H9 (cell line): ENCODE measurements around the gene NECAB3. TPM values are rescaled to one million over a fixed set of nuclear protein-coding genes. Genes with fewer than 3 reads are reported as not detected.

Experiments used
- DNase-seq: peaks from one replicate; pipeline ENCODE4 v3.0.0-alpha.2; 2017
- H2AFZ ChIP-seq: one replicate; pipeline ENCODE4 v1.6.1; 2013; ENCODE audit warnings: mild to moderate bottlenecking, low read length, control low read depth, moderate library complexity
- H2AK5ac ChIP-seq: 2 replicates; pipeline ENCODE4 v1.6.1; 2013; ENCODE audit warnings: low read length, control low read depth, mixed read lengths; ENCODE audit not compliant: insufficient read length
- H2BK120ac ChIP-seq: one replicate; pipeline ENCODE4 v1.6.1; 2013; ENCODE audit warnings: low read depth, mild to moderate bottlenecking, low read length, control low read depth, inconsistent platforms; ENCODE audit not compliant: poor library complexity, severe bottlenecking
- H2BK12ac ChIP-seq: 2 replicates; pipeline ENCODE4 v1.6.1; 2013; ENCODE audit warnings: low read length, control low read depth, mixed read lengths, low read depth; ENCODE audit not compliant: insufficient read length
- H2BK15ac ChIP-seq: 2 replicates; pipeline ENCODE4 v1.6.1; 2013; ENCODE audit warnings: low read depth, low read length, control low read depth
- H2BK20ac ChIP-seq: one replicate; pipeline ENCODE4 v1.6.1; 2013; ENCODE audit warnings: low read depth, mild to moderate bottlenecking, low read length, control low read depth, inconsistent platforms; ENCODE audit not compliant: poor library complexity, severe bottlenecking
- H2BK5ac ChIP-seq: 2 replicates; pipeline ENCODE4 v1.6.1; 2013; ENCODE audit warnings: low read length, control low read depth, mixed read lengths; ENCODE audit not compliant: insufficient read length
- H3K14ac ChIP-seq: 2 replicates; pipeline ENCODE4 v1.6.1; 2013; ENCODE audit warnings: low read length, control low read depth; ENCODE audit not compliant: insufficient read depth
- H3K18ac ChIP-seq: 2 replicates; pipeline ENCODE4 v1.6.1; 2013; ENCODE audit warnings: low read depth, mild to moderate bottlenecking, mixed read lengths, low read length, control low read depth; ENCODE audit not compliant: insufficient read length
- H3K23ac ChIP-seq: 2 replicates; pipeline ENCODE4 v1.6.1; 2013; ENCODE audit warnings: low read length, control low read depth, mixed read lengths, low read depth; ENCODE audit not compliant: insufficient read length
- H3K23me2 ChIP-seq: 2 replicates; pipeline ENCODE4 v1.6.1; 2013; ENCODE audit warnings: low read depth, mild to moderate bottlenecking, mixed read lengths, low read length, control low read depth; ENCODE audit not compliant: insufficient read length, poor library complexity, severe bottlenecking
- H3K27ac ChIP-seq: 2 replicates; pipeline ENCODE4 v1.5.1; 2013; ENCODE audit warnings: low read length, control low read depth, mixed read lengths, low read depth; ENCODE audit not compliant: insufficient read length
- H3K27me3 ChIP-seq: 2 replicates; pipeline ENCODE4 v1.6.1; 2013; ENCODE audit warnings: low read length, control low read depth, inconsistent platforms; ENCODE audit not compliant: insufficient read depth
- H3K4ac ChIP-seq: 2 replicates; pipeline ENCODE4 v1.6.1; 2013; ENCODE audit warnings: low read depth, mild to moderate bottlenecking, control low read depth, inconsistent platforms, low read length, moderate library complexity
- H3K4me1 ChIP-seq: 2 replicates; pipeline ENCODE4 v1.6.1; 2013; ENCODE audit warnings: low read length, control low read depth, inconsistent platforms; ENCODE audit not compliant: insufficient read depth
- H3K4me2 ChIP-seq: 2 replicates; pipeline ENCODE4 v1.6.1; 2013; ENCODE audit warnings: low read length, control low read depth, mixed read lengths; ENCODE audit not compliant: insufficient read length, insufficient read depth
- H3K56ac ChIP-seq: 2 replicates; pipeline ENCODE4 v1.6.1; 2013; ENCODE audit warnings: low read depth, mild to moderate bottlenecking, mixed read lengths, low read length, control low read depth; ENCODE audit not compliant: insufficient read length
- H3K79me1 ChIP-seq: 2 replicates; pipeline ENCODE4 v1.6.1; 2013; ENCODE audit warnings: low read depth, mild to moderate bottlenecking, moderate library complexity, low read length, control low read depth, inconsistent platforms; ENCODE audit not compliant: insufficient read depth, poor library complexity, severe bottlenecking
- H3K79me2 ChIP-seq: 2 replicates; pipeline ENCODE4 v1.6.1; 2013; ENCODE audit warnings: low read length, control low read depth, inconsistent platforms; ENCODE audit not compliant: insufficient read depth
- H3K9ac ChIP-seq: 2 replicates; pipeline ENCODE4 v1.6.1; 2013; ENCODE audit warnings: low read length, control low read depth, mixed read lengths; ENCODE audit not compliant: insufficient read length; ENCODE audit errors: extremely low read depth
- H3K9me3 ChIP-seq: one replicate; pipeline ENCODE4 v1.6.1; 2013; ENCODE audit warnings: low read depth, low read length, inconsistent platforms; ENCODE audit not compliant: control insufficient read depth
- H3T11ph ChIP-seq: one replicate; pipeline ENCODE4 v1.6.1; 2013; ENCODE audit warnings: mild to moderate bottlenecking, low read length, control low read depth, inconsistent platforms
- H4K20me1 ChIP-seq: one replicate; pipeline ENCODE4 v1.6.1; 2013; ENCODE audit not compliant: control insufficient read depth, insufficient read length, insufficient read depth
- H4K5ac ChIP-seq: 2 replicates; pipeline ENCODE4 v1.6.1; 2013; ENCODE audit warnings: low read depth, mild to moderate bottlenecking, mixed read lengths, low read length, control low read depth; ENCODE audit not compliant: insufficient read length
- H4K8ac ChIP-seq: replicated peaks from 2 replicates; pipeline ENCODE4 v1.6.1; 2013; ENCODE audit warnings: low read length, control low read depth, mixed read lengths, low read depth; ENCODE audit not compliant: insufficient read length
- H4K91ac ChIP-seq: 2 replicates; pipeline ENCODE4 v1.6.1; 2013; ENCODE audit warnings: low read depth, mild to moderate bottlenecking, moderate library complexity, mixed read lengths, low read length, control low read depth; ENCODE audit not compliant: insufficient read length
- H3K27ac Mint-ChIP-seq, 3 experiments: 2 replicates in 2 of 3; 3 replicates in 1 of 3; pipeline ENCODE4 v1.8.0; 2020 to 2021; ENCODE audit warnings: mixed read lengths in 3 of 3, mild to moderate bottlenecking in 1 of 3, moderate library complexity in 1 of 3
- H3K27me3 Mint-ChIP-seq: 2 replicates; pipeline ENCODE4 v1.8.0; 2021; ENCODE audit warnings: low read depth, mild to moderate bottlenecking, moderate library complexity, mixed read lengths
- H3K36me3 Mint-ChIP-seq, 3 experiments: 2 replicates in 2 of 3; 3 replicates in 1 of 3; pipeline ENCODE4 v1.8.0; 2020 to 2021; ENCODE audit warnings: low read depth in 3 of 3, mixed read lengths in 3 of 3; ENCODE audit not compliant: insufficient read depth in 1 of 3
- H3K4me1 Mint-ChIP-seq, 2 experiments: 2 replicates each; pipeline ENCODE4 v1.8.0; 2020; ENCODE audit warnings: mixed read lengths in 2 of 2
- H3K4me3 Mint-ChIP-seq, 2 experiments: 2 replicates in 1 of 2; 3 replicates in 1 of 2; pipeline ENCODE4 v1.8.0; 2020 to 2021; ENCODE audit warnings: mild to moderate bottlenecking in 2 of 2, mixed read lengths in 2 of 2, moderate library complexity in 1 of 2
- H3K9me3 Mint-ChIP-seq, 2 experiments: 2 replicates in 1 of 2; 3 replicates in 1 of 2; pipeline ENCODE4 v1.8.0; 2020; ENCODE audit warnings: mild to moderate bottlenecking in 2 of 2, mixed read lengths in 2 of 2, moderate library complexity in 1 of 2
- WGBS: extraction: QIAGEN DNeasy Blood & Tissue Kit; methylation state at CpG from one replicate; pipeline ENCODE4 v1.1.7; 2013; ENCODE audit warnings: missing lambda C conversion rate, low lambda C conversion rate, mixed read lengths; ENCODE audit not compliant: insufficient read length; ENCODE audit errors: extremely low coverage; 5-methylcytosine and 5-hydroxymethylcytosine counted together
- total RNA-seq: library from RNA; stranded (reverse); gene quantifications from 2 replicates; pipeline ENCODE4 v1.2.1, GENCODE V29; 2021
- TF ChIP-seq, protein P1 (sequence below): fragments of 200-600 bp; sonication (generic); conservative IDR thresholded peaks from 3 replicates; pipeline ENCODE4 v1.8.0; 2021; ENCODE audit warnings: antibody characterized with exemption, mild to moderate bottlenecking

Gene NECAB3
- total RNA-seq, 1 experiment from 2014 or later, result 57.7 TPM

DNA sequence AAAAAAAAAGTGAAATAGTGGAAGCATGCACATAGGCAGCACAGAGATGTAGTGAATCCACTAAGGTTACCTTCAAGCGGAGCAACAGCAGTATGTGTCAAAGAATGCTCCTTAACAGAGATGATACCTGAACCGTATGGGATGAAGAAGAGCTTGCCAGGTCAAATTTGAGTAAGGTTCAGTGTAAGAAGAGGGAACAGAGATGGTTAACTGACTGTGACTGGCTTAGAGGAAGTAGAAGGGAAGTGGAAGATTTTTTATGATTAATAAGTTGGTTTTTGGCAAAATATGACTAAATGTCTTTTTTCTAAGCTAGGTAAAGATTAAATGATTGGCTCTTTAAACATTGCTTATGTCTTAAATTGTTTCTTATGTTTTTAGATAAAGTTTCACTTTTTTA, 64.7 kb downstream of the NECAB3 start:
- Histone ChIP-seq H3K9me3 (no peaks in the 10 kb centered on the region), H2AFZ (no peak overlapping the region), H3K4me1 (no peaks in the 10 kb centered on the region), H3K4me2 (no peak overlapping the region), H2BK20ac (no peak overlapping the region), H3K23ac (no peak overlapping the region), H3K79me1 (no peaks in the 10 kb centered on the region), H4K5ac (no peak overlapping the region), H3K56ac (no peak overlapping the region), H3K27ac (no peak overlapping the region), H3K27me3 (no peaks in the 10 kb centered on the region), H2BK120ac (no peak overlapping the region), H4K8ac (no peak overlapping the region), H3T11ph (no peak overlapping the region), H3K23me2 (no peaks in the 10 kb centered on the region), H2BK12ac (no peak overlapping the region), H2BK5ac (no peak overlapping the region), H3K9ac (no peak overlapping the region), H3K14ac (no peak overlapping the region), H3K4ac (no peak overlapping the region), H3K79me2 (no peaks in the 10 kb centered on the region), H2AK5ac (no peak overlapping the region), H4K20me1 (no peaks in the 10 kb centered on the region), H4K91ac (no peak overlapping the region), H2BK15ac (no peak overlapping the region), H3K18ac (no peak overlapping the region)
- Mint-ChIP-seq H3K4me3 (no peak overlapping the region), H3K4me1 (no peaks in the 10 kb centered on the region), H3K27ac (no peak overlapping the region), H3K9me3 (no peaks in the 10 kb centered on the region), H3K27me3 (no peaks in the 10 kb centered on the region), H3K36me3 (peaks cover 3 to 22% (median 12%) of the 10 kb centered on the region in 3 experiments; a peak in 6 of 7 replicates)
- DNase-seq, result no peak
- WGBS, result no CpG with 5 or more reads among the region's 2 CpGs
- TF ChIP-seq, protein P1, sequence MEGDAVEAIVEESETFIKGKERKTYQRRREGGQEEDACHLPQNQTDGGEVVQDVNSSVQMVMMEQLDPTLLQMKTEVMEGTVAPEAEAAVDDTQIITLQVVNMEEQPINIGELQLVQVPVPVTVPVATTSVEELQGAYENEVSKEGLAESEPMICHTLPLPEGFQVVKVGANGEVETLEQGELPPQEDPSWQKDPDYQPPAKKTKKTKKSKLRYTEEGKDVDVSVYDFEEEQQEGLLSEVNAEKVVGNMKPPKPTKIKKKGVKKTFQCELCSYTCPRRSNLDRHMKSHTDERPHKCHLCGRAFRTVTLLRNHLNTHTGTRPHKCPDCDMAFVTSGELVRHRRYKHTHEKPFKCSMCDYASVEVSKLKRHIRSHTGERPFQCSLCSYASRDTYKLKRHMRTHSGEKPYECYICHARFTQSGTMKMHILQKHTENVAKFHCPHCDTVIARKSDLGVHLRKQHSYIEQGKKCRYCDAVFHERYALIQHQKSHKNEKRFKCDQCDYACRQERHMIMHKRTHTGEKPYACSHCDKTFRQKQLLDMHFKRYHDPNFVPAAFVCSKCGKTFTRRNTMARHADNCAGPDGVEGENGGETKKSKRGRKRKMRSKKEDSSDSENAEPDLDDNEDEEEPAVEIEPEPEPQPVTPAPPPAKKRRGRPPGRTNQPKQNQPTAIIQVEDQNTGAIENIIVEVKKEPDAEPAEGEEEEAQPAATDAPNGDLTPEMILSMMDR, result no peak

Other genes with a start within 250 kb of the NECAB3 start
- gene SNTA1, start 230.7 kb downstream of the NECAB3 start, total RNA-seq, result 9.9 and 10.2 TPM in 2 replicates
- gene CBFA2T2, start 184.3 kb downstream of the NECAB3 start, total RNA-seq, result 10.9 and 11.2 TPM in 2 replicates
- gene C20orf144, start 12.1 kb downstream of the NECAB3 start, total RNA-seq, result 0.24 and 0.26 TPM in 2 replicates
- gene ACTL10, start 7.5 kb downstream of the NECAB3 start, total RNA-seq, result 0.46 and 0.55 TPM in 2 replicates
- gene E2F1, start 12.0 kb upstream of the NECAB3 start, total RNA-seq, result 57.9 and 58.7 TPM in 2 replicates
- gene PXMP4, start 45.9 kb upstream of the NECAB3 start, total RNA-seq, result 4.5 and 5.7 TPM in 2 replicates
- 5.2 and 6.0 TPM in 2 replicates for gene ZNF341, start 57.6 kb upstream of the NECAB3 start, total RNA-seq
- gene CHMP4B, start 136.9 kb upstream of the NECAB3 start, total RNA-seq, result 94.9 and 97.9 TPM in 2 replicates